Gastroesophageal sphincter (tissue), 4 donors: ENCODE measurements around the gene MDH2. TPM values are rescaled to one million over a fixed set of nuclear protein-coding genes. Genes with fewer than 3 reads are reported as not detected.
"Not testable (repeated sequence)": the region's sequence is repeated elsewhere in the genome, so short reads cannot be mapped to it uniquely, and the experiment has no call there.

ENCODE experiments used
- ATAC-seq: fragments of 150-250 bp; one replicate; pipeline ENCODE4 v1.9.1; 2016; ENCODE audit warnings: mild to moderate bottlenecking, moderate library complexity
- H3K27ac ChIP-seq, 4 donors: fragments of 200-600 bp; sonication (generic) in 3 of 4; 1 replicate in 3 of 4; 2 replicates in 1 of 4; pipeline ENCODE4 v1.5.1; 2016 to 2019
- H3K27me3 ChIP-seq: fragments of 200-600 bp; sonication (generic); one replicate; pipeline ENCODE4 v1.5.1; 2019
- H3K36me3 ChIP-seq, 2 donors: fragments of 200-600 bp; sonication (generic); one replicate each; pipeline ENCODE4 v1.5.1; 2019; ENCODE audit warnings: control low read depth in 1 of 2
- H3K4me1 ChIP-seq, 3 donors: fragments of 200-600 bp; sonication (generic); 1 replicate in 2 of 3; 2 replicates in 1 of 3; pipeline ENCODE4 v1.5.1; 2016 to 2019; ENCODE audit warnings: control low read depth in 2 of 3
- H3K4me3 ChIP-seq, 2 donors: fragments of 200-600 bp; sonication (generic); one replicate each; pipeline ENCODE4 v1.5.1; 2019; ENCODE audit warnings: mild to moderate bottlenecking in 1 of 2, moderate library complexity in 1 of 2
- H3K9me3 ChIP-seq, 3 donors: fragments of 200-600 bp; sonication (generic); one replicate each; pipeline ENCODE4 v1.5.1; 2017 to 2019; ENCODE audit warnings: control low read depth in 2 of 3
- CTCF ChIP-seq, 4 experiments: fragments of 200-600 bp in 2 of 4; fragments of 450-650 bp in 2 of 4; sonication (generic) in 1 of 4; IDR thresholded peaks; one replicate each; pipeline ENCODE4 v1.5.1; 2017 to 2019; ENCODE audit warnings: antibody characterized with exemption in 4 of 4, mild to moderate bottlenecking in 2 of 4, moderate library complexity in 2 of 4
- EP300 ChIP-seq: sonication (generic); formaldehyde crosslinking; IDR thresholded peaks from one replicate; pipeline ENCODE4 v1.6.1; 2017; ENCODE audit warnings: antibody characterized with exemption, mild to moderate bottlenecking
- POLR2A ChIP-seq, 2 donors: fragments of 450-650 bp; IDR thresholded peaks; one replicate each; pipeline ENCODE4 v1.6.1; 2017; ENCODE audit warnings: antibody characterized with exemption in 2 of 2, mild to moderate bottlenecking in 2 of 2, moderate library complexity in 1 of 2
- POLR2AphosphoS5 ChIP-seq: sonication (generic); formaldehyde crosslinking; IDR thresholded peaks from one replicate; pipeline ENCODE4 v1.6.1; 2017; ENCODE audit warnings: antibody characterized with exemption
- WGBS, 2 donors: methylation state at CpG; one replicate each; pipeline ENCODE4 v1.1.5; 2018; ENCODE audit warnings: low coverage in 1 of 2; 5-methylcytosine and 5-hydroxymethylcytosine counted together
- total RNA-seq, 4 donors: library from RNA; depleted of rRNA; stranded (reverse); fragments of >200 nt; gene quantifications; one replicate each; pipeline ENCODE4 v1.1.0, GENCODE V29; 2016

MDH2 gene
- total RNA-seq, 4 donors from 2014 or later, result 62.7 to 120 (median 71.0) TPM

- Histone ChIP-seq H3K27me3 (no peaks in the 10 kb centered on the region), H3K27ac (peak overlapping the region in 3 of 4 donors; percentile 52 to 54 (median 53)), H3K4me1 (peaks cover 0 to 65% (median 7%) of the 10 kb centered on the region in 3 donors), H3K4me3 (no peak overlapping the region), H3K9me3 (no peaks in the 10 kb centered on the region), H3K36me3 (peaks cover 0 to 70% of the 10 kb centered on the region in 2 donors)
- TF ChIP-seq POLR2AphosphoS5, result no peak
- TF ChIP-seq CTCF (IDR thresholded peaks at IDR 0.05), result no peak
- no peak for TF ChIP-seq POLR2A (IDR thresholded peaks at IDR 0.05)
- no peak for TF ChIP-seq EP300
- ATAC-seq, result no peak
- 83% methylated on average over 2 of the region's 6 CpGs; no CpG with 5 or more reads in 1 of the 2 donors for WGBS, 2 donors
Measured at GRCh38 chr7:76053461-76053860, 5.6 kb downstream of the MDH2 start.

- peak overlapping the region in 3 of 4 donors; percentile 52 to 54 (median 53) for H3K27ac ChIP-seq
- no peak overlapping the region for H3K4me3 ChIP-seq
- peaks cover 0 to 55% (median under 1%) of the 10 kb centered on the region in 3 donors for H3K4me1 ChIP-seq
- peaks cover 0 to 79% of the 10 kb centered on the region in 2 donors for H3K36me3 ChIP-seq
- 64 to 82% methylated on average over 12 to 15 of the region's 18 CpGs for WGBS, 2 donors
- no peaks in the 10 kb centered on the region for H3K27me3 ChIP-seq
- TF ChIP-seq EP300 (no peak), POLR2A (IDR thresholded peaks at IDR 0.05) (no peak), CTCF (IDR thresholded peaks at IDR 0.05) (no peak), POLR2AphosphoS5 (no peak)
- peak; percentile 56 for ATAC-seq
- no peaks in the 10 kb centered on the region for H3K9me3 ChIP-seq
Measured at GRCh38 chr7:76054123-76055120, 6.5 kb downstream of the MDH2 start.

- TF ChIP-seq POLR2A (IDR thresholded peaks at IDR 0.05) (no peak), CTCF (IDR thresholded peaks at IDR 0.05) (no peak), POLR2AphosphoS5 (no peak), EP300 (no peak)
- Histone ChIP-seq H3K4me1 (peaks cover 0 to 45% (median 0%) of the 10 kb centered on the region in 3 donors), H3K4me3 (no peak overlapping the region), H3K27ac (no peak overlapping the region), H3K27me3 (no peaks in the 10 kb centered on the region), H3K9me3 (no peaks in the 10 kb centered on the region), H3K36me3 (peaks cover 0 to 97% of the 10 kb centered on the region in 2 donors)
- WGBS, 2 donors, result 69 to 78% methylated on average over 7 of the region's 7 CpGs
- no peak for ATAC-seq
Measured at GRCh38 chr7:76056241-76056640, 8.3 kb downstream of the MDH2 start.

GRCh38 chr7:76057103-76057812 is 9.4 kb downstream of the MDH2 start:
- WGBS, 2 donors, result 77 to 80% methylated on average over 7 to 9 of the region's 18 CpGs
- no peak for TF ChIP-seq POLR2AphosphoS5
- no peak for ATAC-seq
- Histone ChIP-seq H3K27me3 (no peaks in the 10 kb centered on the region), H3K4me3 (no peak overlapping the region), H3K27ac (peak overlapping the region in 1 of 4 donors; percentile 9), H3K36me3 (peaks cover 0 to 99% of the 10 kb centered on the region in 2 donors), H3K4me1 (peaks cover 0 to 37% (median 0%) of the 10 kb centered on the region in 3 donors), H3K9me3 (no peaks in the 10 kb centered on the region)

GRCh38 chr7:76057813-76058145 is 9.9 kb downstream of the MDH2 start:
- no peaks in the 10 kb centered on the region for H3K27me3 ChIP-seq
- WGBS, 2 donors, result 40% methylated on average over 1 of the region's 11 CpGs; no CpG with 5 or more reads in 1 of the 2 donors
- no peak for ATAC-seq
- H3K4me3 ChIP-seq, result no peak overlapping the region
- H3K36me3 ChIP-seq, result peaks cover 0 to 99% of the 10 kb centered on the region in 2 donors
- peak overlapping the region in 1 of 4 donors; percentile 9 for H3K27ac ChIP-seq
- H3K9me3 ChIP-seq, result no peaks in the 10 kb centered on the region
- peaks cover 0 to 32% (median 0%) of the 10 kb centered on the region in 3 donors for H3K4me1 ChIP-seq
- no peak for TF ChIP-seq EP300
- TF ChIP-seq CTCF (IDR thresholded peaks at IDR 0.05), result no peak

- not testable (repeated sequence) for H3K9me3 ChIP-seq, H3K27me3 ChIP-seq, H3K4me3 ChIP-seq, ATAC-seq, H3K27ac ChIP-seq
- Histone ChIP-seq H3K36me3 (peaks cover 0 to 99% of the 10 kb centered on the region in 2 donors), H3K4me1 (peaks cover 0 to 29% (median 0%) of the 10 kb centered on the region in 3 donors)
- WGBS, 2 donors, result 90 to 93% methylated on average over 4 to 7 of the region's 7 CpGs
Measured at GRCh38 chr7:76058745-76059144, 10.8 kb downstream of the MDH2 start.
